OCI-LY7 (cell line): ENCODE results near the gene TBCB. TPM values are rescaled to one million over a fixed set of nuclear protein-coding genes. Genes with fewer than 3 reads are reported as not detected.

Experiments
- BruUV-seq: library from RNA; stranded (reverse); fragments of 400-500 nt; replicated peaks from 2 replicates; lab custom pipeline; 2021; lab: Mats Ljungman, UMichigan
- CTCF ChIA-PET: fragments of 300-600 bp; sonication (Branson Sonifier 250); formaldehyde crosslinking; loops from one replicate; lab custom pipeline; 2022; ENCODE audit warnings: antibody characterized with exemption; ENCODE audit not compliant: unreplicated experiment; lab: Charles Lee
- POLR2A ChIA-PET: fragments of 300-600 bp; sonication (Branson Sonifier 250); formaldehyde crosslinking; loops from one replicate; lab custom pipeline; 2022; ENCODE audit warnings: antibody characterized with exemption; lab: Charles Lee
- DNase-seq: peaks from one replicate; pipeline ENCODE4 v3.0.0-alpha.2; 2015; ENCODE audit warnings: low spot score
- H2AFZ ChIP-seq: fragments of 200-600 bp; sonication (generic), shearing (Covaris generic); 2 replicates; pipeline ENCODE4 v1.6.1; 2014; ENCODE audit warnings: mild to moderate bottlenecking, antibody characterized with exemption, low read length, moderate library complexity
- H3K27ac ChIP-seq: fragments of 200-600 bp; sonication (generic); 2 replicates; pipeline ENCODE4 v1.5.1; 2014; ENCODE audit warnings: mixed run types, low read depth, mild to moderate bottlenecking, moderate library complexity, low read length, inconsistent platforms; ENCODE audit not compliant: poor library complexity, severe bottlenecking
- H3K36me3 ChIP-seq: fragments of 200-600 bp; sonication (generic); 2 replicates; pipeline ENCODE4 v1.6.1; 2014; ENCODE audit warnings: mild to moderate bottlenecking, antibody characterized with exemption, low read length, moderate library complexity, mixed read lengths; ENCODE audit not compliant: insufficient read depth
- H3K4me1 ChIP-seq: fragments of 200-600 bp; sonication (generic); 2 replicates; pipeline ENCODE4 v1.5.1; 2014; ENCODE audit warnings: mild to moderate bottlenecking, low read length; ENCODE audit not compliant: insufficient read depth, poor library complexity, severe bottlenecking
- H3K4me2 ChIP-seq: fragments of 200-600 bp; sonication (generic); 2 replicates; pipeline ENCODE4 v1.6.1; 2014; ENCODE audit warnings: mild to moderate bottlenecking, low read length
- H3K4me3 ChIP-seq: fragments of 200-600 bp; sonication (generic); 2 replicates; pipeline ENCODE4 v1.5.1; 2014; ENCODE audit warnings: mild to moderate bottlenecking, low read depth, low read length; ENCODE audit not compliant: poor library complexity, severe bottlenecking
- H3K79me2 ChIP-seq: fragments of 200-600 bp; sonication (generic); 2 replicates; pipeline ENCODE4 v1.6.1; 2016; ENCODE audit warnings: low read depth, mild to moderate bottlenecking, low read length, moderate library complexity, mixed read lengths; ENCODE audit not compliant: insufficient read depth
- H3K9me2 ChIP-seq: fragments of 200-600 bp; sonication (generic); 2 replicates; pipeline ENCODE4 v1.6.1; 2016; ENCODE audit warnings: mild to moderate bottlenecking, low read length, mixed read lengths; ENCODE audit not compliant: insufficient read depth
- H3K9me3 ChIP-seq: fragments of 200-600 bp; sonication (generic); 2 replicates; pipeline ENCODE4 v1.6.1; 2014; ENCODE audit warnings: mild to moderate bottlenecking, mixed run types, low read length, mixed read lengths
- H4K20me1 ChIP-seq: fragments of 200-600 bp; sonication (generic); 2 replicates; pipeline ENCODE4 v1.6.1; 2014; ENCODE audit warnings: mild to moderate bottlenecking, antibody characterized with exemption, low read length, moderate library complexity, mixed read lengths; ENCODE audit not compliant: insufficient read depth
- EZH2phosphoT487 ChIP-seq: fragments of 200-600 bp; sonication (generic); IDR thresholded peaks from 2 replicates; pipeline ENCODE4 v1.6.1; 2018; ENCODE audit warnings: low read depth, borderline replicate concordance, mild to moderate bottlenecking, mixed run types, antibody characterized with exemption, low read length, moderate library complexity, mixed read lengths
- intact Hi-C: fragments of 100-400 bp; cut with micrococcal nuclease; formaldehyde crosslinking; loops from one replicate; pipeline ENCODE4 v1.10.0; 2022; ENCODE audit not compliant: unreplicated experiment
- total RNA-seq, 2 experiments: library from RNA; depleted of rRNA in 1 of 2; stranded (reverse); fragments of >200 nt in 1 of 2; shearing (Covaris generic) in 1 of 2; gene quantifications; 2 replicates each; pipeline ENCODE4 v1.2.3, GENCODE V29; 2014 to 2022
- TF ChIP-seq, protein P1 (sequence below): fragments of 200-600 bp; sonication (generic); conservative IDR thresholded peaks from 2 replicates; pipeline ENCODE4 v1.5.1; 2014; ENCODE audit warnings: mild to moderate bottlenecking, antibody characterized with exemption, low read length, moderate library complexity, mixed read lengths

Gene TBCB
- total RNA-seq, 2 experiments from 2014 or later = 136 to 200 TPM

DNA sequence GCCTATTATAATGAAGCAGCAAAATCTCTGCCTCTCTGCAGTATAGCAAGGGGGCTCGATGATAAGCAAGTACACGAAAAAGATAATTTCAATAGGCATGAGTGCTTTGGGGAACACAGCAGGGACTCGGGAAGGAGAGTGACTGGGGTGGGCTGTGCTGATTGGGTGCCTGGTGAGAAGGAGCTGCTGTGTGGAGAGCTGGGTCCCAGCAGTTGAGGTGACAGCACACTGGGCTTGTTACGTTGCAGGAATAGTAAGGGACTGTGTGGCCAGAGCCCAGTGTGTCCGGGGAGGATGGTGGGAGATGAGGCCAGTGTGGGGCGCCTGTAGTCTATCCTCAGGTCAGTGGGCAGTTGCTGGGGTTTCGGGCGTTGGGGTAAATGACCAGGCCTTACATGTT, 43.2 kb upstream of the TBCB start:
- no peak overlapping the region for H3K27ac ChIP-seq

DNA sequence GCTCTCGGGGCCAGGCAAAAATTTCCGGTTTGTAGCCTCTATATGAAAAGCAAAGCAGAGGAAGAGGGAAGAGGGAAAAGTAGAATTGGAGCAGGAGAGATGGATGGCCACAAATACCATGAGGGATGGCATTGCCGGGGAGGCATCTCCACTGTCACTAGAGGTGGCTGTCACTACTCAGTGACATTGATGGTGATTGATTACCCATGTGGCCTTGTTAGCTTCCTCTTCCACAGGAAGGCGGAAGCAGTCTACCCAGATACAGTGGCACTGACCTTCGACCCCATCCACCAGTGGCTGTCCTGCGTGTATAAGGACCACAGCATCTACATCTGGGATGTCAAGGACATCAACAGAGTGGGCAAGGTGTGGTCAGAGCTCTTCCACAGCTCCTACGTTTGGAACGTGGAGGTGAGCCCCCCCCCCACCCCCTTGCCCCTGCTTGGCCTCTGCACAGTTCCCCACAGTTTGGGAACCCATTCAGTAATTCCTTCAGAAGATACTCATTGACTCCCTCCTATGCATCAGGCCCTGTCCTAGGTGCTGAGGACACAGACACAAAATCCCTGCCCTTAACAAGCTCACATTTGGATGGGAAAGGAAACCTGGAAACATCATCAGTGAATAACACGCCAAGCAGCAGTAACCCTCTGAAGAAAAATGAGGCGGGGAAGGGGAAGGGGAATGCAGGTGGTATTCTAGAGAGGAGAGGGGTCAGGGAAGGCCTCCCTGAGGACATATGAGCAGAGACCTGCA, 42.0 kb upstream of the TBCB start:
- H3K4me1 ChIP-seq = no peaks in the 10 kb centered on the region

More for the DNA sequence above, 43.2 kb upstream of the TBCB start:
- Histone ChIP-seq H3K4me2 (no peak overlapping the region), H3K9me3 (no peaks in the 10 kb centered on the region), H3K9me2 (no peaks in the 10 kb centered on the region), H3K4me1 (no peaks in the 10 kb centered on the region), H3K36me3 (peaks cover 92% of the 10 kb centered on the region), H3K4me3 (no peak overlapping the region), H3K79me2 (no peaks in the 10 kb centered on the region), H2AFZ (no peak overlapping the region), H4K20me1 (no peaks in the 10 kb centered on the region)
- no peak for TF ChIP-seq EZH2phosphoT487
- TF ChIP-seq, protein P1, sequence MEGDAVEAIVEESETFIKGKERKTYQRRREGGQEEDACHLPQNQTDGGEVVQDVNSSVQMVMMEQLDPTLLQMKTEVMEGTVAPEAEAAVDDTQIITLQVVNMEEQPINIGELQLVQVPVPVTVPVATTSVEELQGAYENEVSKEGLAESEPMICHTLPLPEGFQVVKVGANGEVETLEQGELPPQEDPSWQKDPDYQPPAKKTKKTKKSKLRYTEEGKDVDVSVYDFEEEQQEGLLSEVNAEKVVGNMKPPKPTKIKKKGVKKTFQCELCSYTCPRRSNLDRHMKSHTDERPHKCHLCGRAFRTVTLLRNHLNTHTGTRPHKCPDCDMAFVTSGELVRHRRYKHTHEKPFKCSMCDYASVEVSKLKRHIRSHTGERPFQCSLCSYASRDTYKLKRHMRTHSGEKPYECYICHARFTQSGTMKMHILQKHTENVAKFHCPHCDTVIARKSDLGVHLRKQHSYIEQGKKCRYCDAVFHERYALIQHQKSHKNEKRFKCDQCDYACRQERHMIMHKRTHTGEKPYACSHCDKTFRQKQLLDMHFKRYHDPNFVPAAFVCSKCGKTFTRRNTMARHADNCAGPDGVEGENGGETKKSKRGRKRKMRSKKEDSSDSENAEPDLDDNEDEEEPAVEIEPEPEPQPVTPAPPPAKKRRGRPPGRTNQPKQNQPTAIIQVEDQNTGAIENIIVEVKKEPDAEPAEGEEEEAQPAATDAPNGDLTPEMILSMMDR = no peak
- BruUV-seq = no TSS peak
- CTCF ChIA-PET = no interaction called here
- POLR2A ChIA-PET = interaction anchor here (0.6 kb wide), 1 partner anchor 16 kb away, joined by 4 read pairs; no protein-coding TSS in a partner anchor
- DNase-seq = no peak
- intact Hi-C loops = no loop called here

More for the DNA sequence above, 42.0 kb upstream of the TBCB start:
- no peak for DNase-seq
- H4K20me1 ChIP-seq = no peaks in the 10 kb centered on the region
- no peak overlapping the region for H2AFZ ChIP-seq
- no peak overlapping the region for H3K4me2 ChIP-seq
- H3K36me3 ChIP-seq = peaks cover 92% of the 10 kb centered on the region
- no peak overlapping the region for H3K4me3 ChIP-seq
- H3K79me2 ChIP-seq = no peaks in the 10 kb centered on the region
- intact Hi-C loops = no loop called here
- no TSS peak for BruUV-seq
- H3K27ac ChIP-seq = no peak overlapping the region
- CTCF ChIA-PET = no interaction called here
- TF ChIP-seq, protein P1 = no peak
- no peak for TF ChIP-seq EZH2phosphoT487
- no peaks in the 10 kb centered on the region for H3K9me3 ChIP-seq
- H3K9me2 ChIP-seq = no peaks in the 10 kb centered on the region
- POLR2A ChIA-PET = no interaction called here
